SK-N-SH (cell line): ENCODE data around the gene DDX24.

Experiments used
- EZH2phosphoT487 ChIP-seq: fragments of 200-600 bp; sonication (generic); IDR thresholded peaks from 2 replicates; pipeline ENCODE4 v1.6.1; 2017; ENCODE audit warnings: low read depth, mixed run types, mild to moderate bottlenecking, antibody characterized with exemption, moderate library complexity, borderline replicate concordance
- RAD21 ChIP-seq: IDR thresholded peaks from 2 replicates; pipeline ENCODE4 v1.6.1; 2012; ENCODE audit warnings: mild to moderate bottlenecking, low read length
- RCOR1 ChIP-seq: fragments of 150-350 bp; IDR thresholded peaks from 2 replicates; pipeline ENCODE4 v1.6.1; 2017; ENCODE audit warnings: antibody characterized with exemption, low read length
- USF2 ChIP-seq: fragments of 150-350 bp; IDR thresholded peaks from 2 replicates; pipeline ENCODE4 v1.6.1; 2017; ENCODE audit warnings: antibody characterized with exemption, low read length, low read depth, borderline replicate concordance
- TF ChIP-seq, protein P1 (sequence below): fragments of 200-600 bp; sonication (generic); IDR thresholded peaks from 2 replicates; pipeline ENCODE4 v1.6.1; 2017; ENCODE audit warnings: antibody characterized with exemption, mild to moderate bottlenecking, moderate library complexity

DNA sequence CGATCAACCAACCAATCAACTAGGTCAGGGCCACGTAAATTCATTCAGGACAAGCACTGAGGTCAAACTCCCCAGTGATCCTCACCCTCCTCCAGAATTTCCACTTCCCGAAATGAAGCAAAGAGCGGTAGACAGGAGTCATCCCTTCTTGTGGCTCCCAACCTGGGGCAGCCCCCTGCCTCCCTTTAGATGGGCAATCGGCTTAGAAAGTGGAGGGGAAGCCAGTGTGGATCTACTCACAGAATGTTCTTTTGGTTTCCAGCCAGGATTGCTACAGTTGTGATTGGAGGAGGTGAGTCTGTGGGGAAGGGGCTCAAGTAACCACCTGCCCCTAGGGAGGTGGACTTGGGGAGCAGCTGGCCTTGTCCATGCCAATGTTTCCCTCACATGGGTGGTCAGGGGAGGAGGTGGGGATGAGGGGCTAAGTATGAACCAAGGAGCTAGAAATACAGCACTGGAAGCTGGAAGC lies 33.6 kb upstream of the DDX24 start:
- TF ChIP-seq, protein P1, sequence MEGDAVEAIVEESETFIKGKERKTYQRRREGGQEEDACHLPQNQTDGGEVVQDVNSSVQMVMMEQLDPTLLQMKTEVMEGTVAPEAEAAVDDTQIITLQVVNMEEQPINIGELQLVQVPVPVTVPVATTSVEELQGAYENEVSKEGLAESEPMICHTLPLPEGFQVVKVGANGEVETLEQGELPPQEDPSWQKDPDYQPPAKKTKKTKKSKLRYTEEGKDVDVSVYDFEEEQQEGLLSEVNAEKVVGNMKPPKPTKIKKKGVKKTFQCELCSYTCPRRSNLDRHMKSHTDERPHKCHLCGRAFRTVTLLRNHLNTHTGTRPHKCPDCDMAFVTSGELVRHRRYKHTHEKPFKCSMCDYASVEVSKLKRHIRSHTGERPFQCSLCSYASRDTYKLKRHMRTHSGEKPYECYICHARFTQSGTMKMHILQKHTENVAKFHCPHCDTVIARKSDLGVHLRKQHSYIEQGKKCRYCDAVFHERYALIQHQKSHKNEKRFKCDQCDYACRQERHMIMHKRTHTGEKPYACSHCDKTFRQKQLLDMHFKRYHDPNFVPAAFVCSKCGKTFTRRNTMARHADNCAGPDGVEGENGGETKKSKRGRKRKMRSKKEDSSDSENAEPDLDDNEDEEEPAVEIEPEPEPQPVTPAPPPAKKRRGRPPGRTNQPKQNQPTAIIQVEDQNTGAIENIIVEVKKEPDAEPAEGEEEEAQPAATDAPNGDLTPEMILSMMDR, result no peak
- TF ChIP-seq RAD21, result no peak
- TF ChIP-seq RCOR1, result no peak
- TF ChIP-seq EZH2phosphoT487, result no peak
- TF ChIP-seq USF2, result no peak
